Eye (tissue), 1 donor: Measurements from ENCODE around the gene ACADVL.

ENCODE experiments used
- DNase-seq: peaks from one replicate; pipeline ENCODE4 v3.0.0-alpha.2; 2015

The ACADVL gene

DNA sequence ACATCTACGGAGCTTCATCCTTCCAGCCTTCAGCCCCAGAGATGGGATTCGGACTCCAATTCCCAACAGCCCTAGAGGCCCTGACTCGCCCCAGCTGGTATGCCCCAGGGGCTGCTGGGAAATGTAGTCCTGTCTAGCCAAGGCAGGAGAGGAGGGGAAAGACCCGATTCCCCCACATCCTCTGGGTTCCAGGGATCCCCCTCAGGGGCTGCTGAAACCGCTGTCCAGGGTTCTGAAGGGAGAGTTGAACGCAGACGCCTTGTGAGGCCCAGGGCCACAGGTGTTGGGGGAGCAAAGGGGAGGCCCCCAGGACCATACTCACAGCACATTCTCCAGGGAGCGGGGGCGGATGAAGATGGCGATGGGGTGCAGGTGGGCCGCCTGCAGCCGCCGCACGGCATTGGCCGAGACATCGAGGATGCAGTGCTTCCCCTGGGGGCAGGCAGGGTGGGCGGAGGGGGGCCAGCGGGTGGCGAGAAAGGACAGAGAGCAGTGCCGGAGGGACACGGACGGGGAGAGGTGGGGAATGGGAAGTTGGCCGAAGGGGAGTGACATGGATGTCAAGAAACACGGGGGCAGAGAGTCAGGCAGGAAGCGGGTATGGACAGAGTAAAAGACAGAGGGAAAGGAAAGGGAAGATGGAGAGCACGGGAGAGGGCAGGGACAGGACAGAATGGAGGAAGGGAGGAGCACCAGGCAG, 28.0 kb upstream of the ACADVL start:
- DNase-seq, result peak; percentile 90

DNA sequence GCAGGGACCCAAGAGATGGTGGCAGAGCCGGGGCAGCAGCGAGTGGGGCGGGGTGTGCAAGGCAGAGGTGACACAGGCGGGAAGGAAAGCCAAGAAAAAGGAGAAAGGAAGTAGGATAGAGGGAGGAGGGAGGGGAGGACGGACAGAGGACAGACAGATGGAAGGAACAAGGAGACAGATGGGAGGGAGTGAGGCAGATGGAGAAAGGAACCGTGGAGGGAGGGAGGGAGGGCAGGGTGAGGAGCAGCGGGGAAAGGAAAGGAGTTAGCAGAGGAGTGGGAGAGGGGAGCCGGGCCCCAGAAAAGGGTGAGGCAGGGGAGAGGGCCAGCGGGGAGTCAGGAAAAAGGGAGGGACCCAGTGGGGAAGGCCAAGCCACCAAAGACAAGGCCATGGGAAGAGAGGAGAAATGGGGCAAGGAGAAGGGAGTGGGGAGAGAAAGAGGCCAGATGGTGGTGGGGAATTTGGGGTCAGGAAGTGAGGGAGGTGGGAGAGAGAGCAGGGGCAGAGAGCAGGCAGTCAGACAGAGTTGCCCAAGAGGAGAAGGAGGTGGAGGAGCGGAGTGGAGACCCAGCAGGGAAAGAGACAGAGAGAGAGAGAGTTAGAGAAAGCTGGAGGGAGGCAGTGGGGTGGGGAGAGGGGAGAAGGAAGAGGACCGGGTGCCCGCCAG, 27.3 kb upstream of the ACADVL start:
- peak; percentile 58 for DNase-seq

DNA sequence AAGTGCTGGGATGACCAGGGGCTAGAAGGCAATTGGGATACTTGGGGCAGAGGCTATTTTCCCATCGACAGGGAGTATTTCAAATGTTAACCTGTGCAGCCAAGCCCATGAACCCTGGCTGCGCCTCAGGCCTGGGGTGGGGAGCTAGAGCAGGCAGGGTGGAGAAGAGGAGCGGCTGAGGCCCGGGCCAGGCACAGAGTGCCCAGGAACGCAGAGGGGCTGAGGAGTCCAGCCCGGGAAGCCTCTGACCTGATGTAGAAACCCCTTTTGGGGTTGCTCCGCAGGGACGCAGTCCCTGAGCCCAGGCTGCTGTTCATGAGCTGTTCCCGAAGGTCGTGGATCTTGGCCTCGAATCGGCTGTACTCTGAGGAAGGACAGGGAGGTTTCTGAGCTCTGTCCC, 23.8 kb upstream of the ACADVL start:
- no peak for DNase-seq

DNA sequence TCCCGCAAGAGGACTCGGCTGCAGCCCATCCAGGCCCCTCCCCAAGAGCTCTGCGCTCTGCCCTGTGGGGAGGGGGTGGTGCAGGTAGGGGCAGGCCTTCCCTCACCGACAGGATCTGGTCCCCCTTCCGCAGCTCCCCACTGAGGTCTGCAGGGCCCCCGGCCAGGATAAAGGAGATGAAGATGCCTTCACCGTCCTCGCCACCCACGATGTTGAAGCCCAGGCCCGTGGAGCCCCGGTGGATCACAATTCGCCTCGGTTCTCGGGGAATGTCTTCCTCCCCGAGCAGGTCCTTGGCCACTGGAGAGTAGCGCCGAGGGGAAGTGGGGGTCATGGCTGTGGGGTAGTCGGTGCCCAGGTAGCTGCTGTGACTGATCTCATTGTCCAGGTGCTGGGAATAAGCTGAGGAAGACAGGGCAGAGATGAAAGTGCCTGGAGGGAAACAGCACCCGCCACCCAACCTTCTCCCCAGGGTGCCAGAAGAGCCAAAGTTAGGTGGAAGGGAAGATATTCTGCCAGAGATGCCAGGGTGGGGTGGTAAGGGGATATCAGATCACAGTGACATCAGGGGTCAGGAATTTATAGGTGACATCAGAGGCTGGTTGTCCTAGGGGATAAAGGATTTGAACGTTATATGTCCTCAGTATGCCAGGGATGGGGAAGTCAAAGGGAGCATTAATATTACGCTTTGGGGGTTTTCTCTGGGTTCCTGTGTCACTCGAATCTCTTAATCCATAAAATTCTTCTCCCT, 22.9 kb upstream of the ACADVL start:
- no peak for DNase-seq

DNA sequence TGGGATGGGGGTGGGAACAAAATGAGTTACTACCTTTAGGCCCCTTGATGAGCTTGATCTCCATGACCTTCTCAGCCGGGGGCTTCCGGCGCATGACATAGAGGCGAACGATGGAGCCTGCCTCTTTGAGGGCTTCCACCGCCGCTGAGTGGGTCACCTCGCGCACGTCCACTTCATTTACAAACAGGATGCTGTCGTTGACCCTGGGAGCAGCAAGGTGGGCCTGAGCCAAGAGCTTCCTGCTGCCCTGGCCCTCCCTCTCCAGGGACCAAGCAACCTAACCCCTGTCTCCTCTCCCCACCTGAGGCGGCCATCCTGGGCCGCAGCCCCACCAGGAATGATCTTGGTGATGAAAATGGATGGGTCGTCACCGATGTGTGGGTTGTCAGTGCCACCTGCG, 16.3 kb upstream of the ACADVL start:
- DNase-seq, result no peak

DNA sequence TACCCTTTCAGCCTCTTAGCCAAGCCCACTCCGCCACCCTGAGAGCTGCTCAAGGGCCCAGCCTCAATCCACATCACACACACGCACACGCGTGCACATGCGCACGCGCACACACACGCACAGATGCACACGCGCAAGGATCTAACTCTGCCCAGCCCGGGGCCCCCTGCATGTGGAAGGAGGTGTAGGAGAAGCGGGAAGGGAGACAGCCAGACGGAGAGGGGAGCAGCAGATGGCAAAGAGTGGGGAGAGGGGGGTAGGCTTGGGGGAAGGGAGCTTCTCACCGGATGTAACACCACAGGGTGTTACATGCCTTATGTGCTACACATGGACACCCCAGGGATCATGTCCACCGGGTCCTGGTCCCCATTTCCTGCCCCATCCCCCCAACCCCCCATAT, 15.4 kb upstream of the ACADVL start:
- DNase-seq, result peak; percentile 79

DNA sequence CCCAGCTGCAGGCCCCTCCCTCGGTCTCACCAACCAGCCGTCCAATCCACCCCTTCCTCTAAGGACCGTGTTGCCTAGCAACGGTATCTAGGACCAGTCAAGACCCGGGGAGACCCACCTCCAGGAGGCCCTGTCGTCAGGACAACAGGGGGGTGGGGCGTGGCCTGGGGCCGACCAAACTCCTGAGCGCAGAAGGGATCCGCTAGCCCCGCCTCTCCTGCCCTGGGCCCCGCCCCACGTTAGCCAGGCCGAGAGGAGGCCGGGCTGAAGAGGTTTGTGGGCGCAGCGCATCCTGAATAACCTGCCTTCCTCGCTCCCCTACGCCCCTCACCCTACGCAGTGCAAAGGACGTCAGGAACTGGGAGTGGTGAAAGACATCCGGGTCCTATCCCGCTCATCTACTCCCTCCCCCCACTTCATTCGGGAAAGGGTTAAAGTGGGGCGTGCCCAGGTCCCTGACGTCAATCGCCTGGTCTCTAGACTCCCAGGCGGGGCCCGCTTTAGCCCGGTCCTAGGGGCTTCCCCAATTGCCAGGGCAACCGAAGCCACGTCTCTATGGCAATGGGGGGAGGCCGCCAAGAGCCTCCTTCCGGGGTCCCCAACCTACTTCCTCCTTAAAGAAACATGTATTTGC, 14.8 kb upstream of the ACADVL start:
- DNase-seq, result peak; percentile 98

DNA sequence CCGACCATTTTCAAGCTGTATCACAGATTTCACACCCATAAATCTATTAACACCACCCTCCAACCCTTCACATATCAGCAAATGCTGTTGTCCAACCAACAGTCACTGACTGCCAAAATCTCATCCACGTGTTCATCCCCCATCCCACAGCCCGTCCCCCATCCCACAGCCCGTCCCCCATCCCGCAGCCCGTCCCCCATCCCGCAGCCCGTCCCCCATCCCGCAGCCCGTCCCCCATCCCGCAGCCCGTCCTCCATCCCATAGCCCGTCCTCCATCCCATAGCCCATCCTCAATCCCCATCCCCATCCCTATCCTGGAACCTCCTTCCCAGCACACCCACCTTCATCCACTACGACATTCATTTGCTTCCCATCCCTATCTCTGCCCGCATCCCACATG, 14.2 kb upstream of the ACADVL start:
- DNase-seq, result no peak

DNA sequence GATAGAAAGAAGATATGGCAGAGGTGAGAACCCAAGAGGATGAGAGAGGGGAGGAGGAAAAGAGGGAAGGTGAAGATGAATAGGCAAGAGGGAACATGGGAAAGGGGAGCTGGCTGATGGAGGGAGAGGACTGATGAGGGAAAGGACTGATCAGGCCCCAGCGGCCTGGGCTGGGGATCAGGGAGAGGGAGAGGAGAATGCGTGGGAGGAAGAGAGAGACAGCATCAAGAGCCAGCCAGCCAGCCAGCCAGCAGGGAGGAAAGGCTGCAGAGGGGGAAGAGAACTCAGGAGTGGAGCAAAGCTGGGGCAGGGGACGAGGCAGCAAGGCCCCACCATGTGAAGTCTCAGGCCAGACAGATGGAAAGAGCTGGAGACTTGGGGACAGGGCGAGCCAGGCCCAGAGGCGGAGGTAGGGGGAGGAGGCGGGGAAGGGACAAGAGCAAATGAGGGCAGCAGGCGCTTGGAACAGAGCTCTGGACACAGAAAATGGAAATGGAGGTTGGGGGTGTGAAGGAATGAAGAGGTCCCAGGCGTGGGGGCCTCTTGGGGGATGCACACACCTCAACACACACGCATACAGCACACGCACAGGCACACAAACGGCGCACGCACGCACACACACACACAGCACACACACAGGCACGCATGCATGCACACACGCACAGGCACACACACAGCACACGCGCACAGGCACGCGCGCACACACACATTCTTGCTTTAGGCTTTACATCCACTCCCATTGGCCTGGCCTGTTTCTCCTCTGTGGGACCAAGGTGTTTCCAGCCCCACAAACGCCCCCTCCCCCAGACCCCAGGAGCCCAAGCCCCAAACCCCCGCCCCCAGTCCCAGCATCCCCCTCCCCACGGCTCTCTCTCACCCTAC, 12.4 kb upstream of the ACADVL start:
- DNase-seq, result no peak

DNA sequence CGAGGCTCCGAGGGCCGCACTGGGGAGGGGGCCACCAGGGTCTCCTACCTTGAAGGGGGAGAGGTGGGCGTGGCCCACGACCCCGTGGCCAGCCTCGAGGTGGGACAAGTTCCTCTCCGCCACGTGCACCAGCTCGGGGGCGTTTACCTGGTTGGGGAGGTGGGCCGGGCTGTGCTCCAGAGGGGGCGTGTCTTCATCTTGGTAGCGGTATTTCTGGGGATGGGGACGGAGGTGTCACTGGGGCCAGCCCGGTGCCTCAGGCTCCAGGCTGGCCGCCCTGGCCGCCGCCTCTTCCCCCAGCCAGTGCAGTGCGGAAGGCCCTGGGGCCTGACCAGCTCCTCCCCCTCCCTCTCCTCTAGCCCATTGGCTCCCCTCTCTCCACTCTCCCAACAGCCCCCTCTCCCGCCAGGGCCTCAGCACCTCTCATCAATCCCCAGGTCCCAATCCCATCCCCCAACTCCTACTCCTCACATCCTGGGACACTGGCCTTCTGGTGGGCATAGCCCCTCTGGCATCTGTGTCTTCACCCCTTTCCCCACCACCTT, 11.6 kb upstream of the ACADVL start:
- DNase-seq, result peak; percentile 63

DNA sequence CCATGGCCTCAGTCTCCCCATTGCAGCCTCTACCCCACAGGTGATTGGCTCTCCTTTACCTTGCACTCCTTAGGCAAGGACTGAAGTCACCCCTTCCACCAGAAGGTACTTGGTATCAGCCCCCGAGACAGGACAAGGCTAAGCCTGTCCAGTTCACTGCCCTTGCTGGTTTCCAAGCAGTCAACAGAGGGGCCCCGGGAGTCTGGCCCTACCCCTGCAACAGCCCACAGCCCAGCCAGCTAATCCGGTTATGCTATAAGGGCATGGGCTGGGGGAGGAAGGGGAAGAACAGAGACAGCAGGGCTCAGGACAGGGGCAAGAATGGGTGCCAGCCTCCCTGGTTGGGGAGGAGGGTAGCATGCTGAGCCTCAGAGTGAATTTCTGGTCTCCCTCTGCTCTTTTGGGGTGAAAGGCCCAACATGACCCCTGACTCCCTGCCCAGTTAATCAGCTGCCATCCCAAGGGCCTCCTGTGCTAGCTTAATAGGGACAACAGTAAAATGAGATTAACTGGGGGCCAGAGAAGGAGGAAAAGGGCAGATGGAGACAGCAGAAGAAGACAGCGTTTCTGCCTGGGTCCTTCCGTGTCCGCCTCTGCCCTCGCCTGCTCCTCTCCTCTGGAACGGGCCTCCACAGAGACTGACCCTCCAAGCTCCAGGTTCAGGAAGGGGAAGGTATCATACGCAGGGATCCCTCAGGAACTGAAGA, 10.8 kb upstream of the ACADVL start:
- peak; percentile 36 for DNase-seq

DNA sequence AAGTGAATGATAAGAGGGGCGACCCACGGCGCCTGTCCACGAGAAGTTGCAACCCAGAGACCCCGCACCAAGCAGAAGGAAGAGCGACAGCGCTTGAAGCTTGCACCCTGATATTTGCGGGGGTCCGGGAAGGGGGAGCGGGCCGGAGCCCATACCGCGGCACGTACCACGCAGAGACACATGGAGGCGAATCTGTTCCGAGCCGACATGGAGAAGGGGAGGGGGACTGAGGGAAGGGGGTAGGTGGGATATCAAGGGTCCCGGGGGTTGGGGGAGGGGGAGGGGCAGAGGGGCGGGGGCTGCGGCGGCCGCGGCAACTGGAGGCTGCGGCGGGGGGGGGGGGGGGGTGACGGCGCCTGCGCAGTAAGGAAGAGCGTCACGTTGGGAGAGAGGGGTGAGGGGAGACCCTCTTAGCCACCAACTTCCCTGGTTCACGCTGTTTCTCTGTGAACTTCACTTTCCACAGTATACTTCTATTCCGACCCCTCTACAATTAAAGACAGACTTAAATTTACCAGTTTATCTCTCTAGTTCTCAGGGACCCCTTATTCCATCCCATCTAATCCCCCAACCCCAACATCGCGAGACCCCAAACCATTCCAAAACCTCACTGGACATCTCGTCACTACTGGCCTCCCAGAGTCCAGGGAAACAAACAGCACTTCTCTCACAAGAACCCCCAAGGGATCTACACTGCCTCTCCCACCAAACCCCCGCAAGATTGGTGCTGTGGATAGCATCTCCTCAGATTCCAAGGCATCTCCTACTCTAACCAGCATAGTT, 8.1 kb upstream of the ACADVL start:
- DNase-seq, result peak; percentile 64

DNA sequence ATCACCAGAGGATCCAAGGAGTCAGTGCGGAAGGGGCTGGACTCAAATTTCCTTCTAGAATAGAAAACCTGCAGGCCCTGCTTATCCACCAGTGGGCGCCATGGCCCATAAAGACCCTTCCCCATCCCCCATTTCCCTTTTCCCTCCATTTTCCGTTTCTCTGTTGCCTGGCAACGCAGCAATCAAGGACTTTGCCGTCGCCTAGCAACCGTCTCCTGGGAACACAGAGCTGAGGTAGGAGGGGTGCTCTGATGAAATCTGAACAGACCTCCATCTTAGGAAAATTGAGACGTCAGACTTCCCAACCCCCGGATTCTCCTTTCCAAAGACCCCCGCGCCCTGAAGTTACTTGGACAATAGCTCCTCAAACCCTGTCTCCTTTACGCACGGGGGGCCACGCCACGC, 5.8 kb upstream of the ACADVL start:
- DNase-seq, result peak; percentile 99

DNA sequence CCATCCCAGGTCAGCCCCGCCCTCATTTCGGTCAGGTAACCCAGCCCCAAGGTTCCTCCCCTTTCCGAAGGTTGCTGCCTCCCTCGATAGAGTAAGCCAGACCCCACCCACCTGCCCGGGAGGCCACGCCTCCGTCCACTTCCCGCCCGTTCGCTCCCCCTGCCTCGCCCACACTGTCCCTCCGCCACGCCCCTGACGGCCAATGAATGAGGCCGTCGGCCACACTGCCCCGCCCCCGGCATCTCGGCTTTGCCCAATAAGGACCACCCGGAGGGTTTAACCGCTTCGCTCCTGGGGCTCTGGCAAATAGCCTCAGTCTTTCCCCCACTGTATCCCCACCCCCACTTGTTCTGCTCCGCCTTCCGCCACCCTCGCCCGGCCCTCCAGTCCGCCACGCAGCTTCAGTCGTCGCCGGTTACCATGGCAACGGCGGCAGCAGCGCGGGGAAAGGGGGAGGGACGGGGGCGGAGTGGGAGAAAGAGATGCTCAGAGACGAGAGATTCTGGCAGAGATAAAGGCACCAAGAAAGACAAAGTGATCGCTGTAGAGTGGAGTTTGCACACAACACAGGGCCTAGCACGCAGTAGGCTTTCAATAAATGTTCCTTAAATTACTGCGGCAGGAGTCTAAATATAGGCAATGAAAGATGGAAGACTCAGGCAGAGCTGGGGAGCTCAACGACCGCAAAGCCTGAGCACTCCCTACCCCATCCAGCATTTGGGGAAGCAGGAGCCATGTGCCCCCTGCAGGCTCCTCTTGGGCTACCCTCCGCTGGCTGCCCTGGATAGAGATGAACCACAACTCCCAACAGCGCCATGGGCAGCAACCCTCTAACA, 5.2 kb upstream of the ACADVL start:
- DNase-seq, result peak; percentile 100

DNA sequence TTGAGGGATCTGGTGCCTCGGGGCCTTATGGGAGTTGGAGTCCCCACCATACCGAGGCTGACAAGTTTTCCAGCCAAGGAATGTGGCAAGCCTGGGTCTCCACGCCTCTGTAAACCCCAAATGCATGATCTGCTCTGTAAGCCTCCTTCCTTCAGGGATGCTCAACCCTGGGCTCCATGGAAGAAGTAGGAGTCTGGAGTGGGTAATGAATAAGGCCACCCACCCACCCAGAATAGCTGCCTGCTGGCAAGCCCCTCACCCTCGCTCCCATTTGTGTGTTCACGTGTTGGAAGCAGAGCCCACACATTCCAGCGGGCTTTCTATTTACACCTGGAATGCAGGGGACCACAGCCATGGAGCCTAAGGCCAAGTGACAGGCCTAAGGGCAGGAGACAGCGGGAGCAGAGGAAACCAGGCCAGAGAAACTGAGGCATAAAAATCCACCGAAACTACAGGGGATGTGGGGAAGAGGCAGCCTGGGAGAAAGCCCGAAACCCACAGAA, 4.6 kb upstream of the ACADVL start:
- no peak for DNase-seq

DNA sequence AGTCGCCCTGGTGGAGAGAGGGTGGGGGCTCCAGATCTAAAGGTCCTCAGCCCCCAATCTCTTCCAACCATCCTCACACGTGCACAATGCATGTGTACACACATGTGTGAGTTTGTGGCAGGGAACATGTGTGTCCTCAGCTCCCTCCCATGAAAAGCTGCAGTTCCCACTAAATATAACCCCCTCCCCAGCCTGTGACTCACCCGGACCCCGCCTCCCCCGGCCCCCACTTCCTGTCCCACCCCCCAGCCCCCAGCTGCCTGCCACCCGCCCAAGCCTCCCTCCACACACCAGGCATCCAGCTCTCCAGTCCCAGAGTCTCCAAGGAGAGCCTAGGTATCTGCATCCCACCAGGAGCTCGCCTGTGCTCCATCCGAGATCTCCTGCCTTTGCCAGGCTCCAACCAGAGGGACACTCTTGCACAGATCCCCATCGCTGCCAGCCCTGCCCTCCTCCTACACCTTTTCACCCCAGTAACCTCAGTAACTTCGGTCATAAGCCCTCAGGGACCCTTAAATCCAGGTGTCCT, 4.0 kb upstream of the ACADVL start:
- no peak for DNase-seq

DNA sequence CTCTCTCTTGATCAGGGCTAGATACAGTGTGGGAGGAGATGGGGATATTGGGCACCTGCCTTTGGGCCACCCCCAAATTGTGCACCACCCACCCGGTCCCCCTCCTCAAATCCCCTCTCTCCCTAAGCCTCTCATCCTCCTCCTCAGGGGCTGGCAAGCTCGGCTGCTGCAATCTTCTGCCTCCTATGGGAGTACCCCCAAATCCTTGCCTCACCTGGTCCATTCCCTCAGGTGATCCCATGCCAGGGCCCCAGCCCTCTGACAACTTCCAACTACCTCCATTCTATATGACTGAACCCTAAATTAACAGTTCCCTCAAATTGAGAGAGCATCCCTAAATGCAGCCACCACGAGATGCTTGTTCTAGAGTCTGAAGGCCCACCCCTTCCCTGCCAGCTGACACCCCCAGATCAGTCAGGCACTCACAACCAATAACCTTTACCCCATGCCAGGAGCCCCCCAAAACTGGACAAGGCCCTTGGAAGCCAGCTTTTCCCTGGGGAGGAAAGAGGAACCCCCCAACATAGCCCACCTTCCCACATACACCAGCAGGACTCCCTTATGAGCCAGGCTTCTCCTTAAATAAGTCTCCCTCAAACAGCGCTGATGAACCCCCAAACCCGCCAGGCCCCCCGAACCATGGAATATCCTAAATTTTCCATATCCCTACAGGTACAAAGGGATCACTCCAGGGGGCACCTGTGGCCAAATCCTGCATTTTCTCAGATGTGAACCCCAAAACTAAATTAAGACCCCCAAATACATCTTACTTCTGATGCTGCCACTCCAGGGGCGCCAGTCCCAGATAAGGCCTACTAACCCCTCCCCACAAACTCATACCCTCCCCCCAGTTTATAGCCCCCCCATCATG, 3.3 kb upstream of the ACADVL start:
- DNase-seq, result no peak
